NCI-H187 treated with DMSO at 0.1 percent for 48 hours (cell line): ENCODE measurements around the gene PITPNB.

Experiments used
- DNase-seq: peaks from one replicate; lab custom pipeline; 2025; lab: John Stamatoyannopoulos, UW

The PITPNB gene

DNA sequence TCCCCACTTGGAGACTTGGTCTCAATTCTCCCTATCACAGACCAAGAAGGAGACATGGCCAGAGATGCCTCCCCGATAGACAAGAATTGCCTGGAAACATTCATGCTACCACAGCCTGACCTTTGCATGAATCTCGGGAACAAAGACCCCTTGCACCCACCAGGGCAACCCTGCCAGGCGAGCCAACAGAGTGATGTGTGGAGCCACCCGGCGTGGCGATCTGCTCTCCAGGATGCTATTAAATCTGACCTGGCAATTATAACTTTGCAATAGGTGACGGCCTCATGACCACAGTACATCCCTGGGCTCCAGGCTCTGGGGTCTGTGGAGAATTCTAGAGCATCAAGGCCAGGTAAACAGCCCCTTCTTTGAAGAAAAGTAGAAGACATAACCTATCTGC, 86.5 kb downstream of the PITPNB start:
- no peak for DNase-seq

DNA sequence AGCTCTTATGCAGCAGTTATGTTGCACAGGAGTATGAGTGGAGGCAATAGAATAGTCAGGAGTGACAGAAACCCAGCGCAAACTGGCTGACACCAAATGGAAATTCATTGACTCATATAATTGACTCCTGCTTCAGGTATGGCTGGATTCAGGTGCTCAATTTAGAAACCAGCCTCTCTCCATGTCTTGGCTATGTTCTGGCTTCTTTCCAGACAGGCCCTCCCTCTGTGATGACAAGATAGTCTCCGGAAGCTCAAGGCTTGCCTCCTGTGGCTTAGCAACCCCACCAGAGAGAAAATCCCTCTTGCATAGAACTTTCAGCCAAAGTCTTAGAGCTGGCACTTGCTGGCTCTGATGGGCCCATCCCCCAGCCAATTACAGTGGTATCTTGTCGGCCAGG, 89.4 kb downstream of the PITPNB start:
- no peak for DNase-seq

DNA sequence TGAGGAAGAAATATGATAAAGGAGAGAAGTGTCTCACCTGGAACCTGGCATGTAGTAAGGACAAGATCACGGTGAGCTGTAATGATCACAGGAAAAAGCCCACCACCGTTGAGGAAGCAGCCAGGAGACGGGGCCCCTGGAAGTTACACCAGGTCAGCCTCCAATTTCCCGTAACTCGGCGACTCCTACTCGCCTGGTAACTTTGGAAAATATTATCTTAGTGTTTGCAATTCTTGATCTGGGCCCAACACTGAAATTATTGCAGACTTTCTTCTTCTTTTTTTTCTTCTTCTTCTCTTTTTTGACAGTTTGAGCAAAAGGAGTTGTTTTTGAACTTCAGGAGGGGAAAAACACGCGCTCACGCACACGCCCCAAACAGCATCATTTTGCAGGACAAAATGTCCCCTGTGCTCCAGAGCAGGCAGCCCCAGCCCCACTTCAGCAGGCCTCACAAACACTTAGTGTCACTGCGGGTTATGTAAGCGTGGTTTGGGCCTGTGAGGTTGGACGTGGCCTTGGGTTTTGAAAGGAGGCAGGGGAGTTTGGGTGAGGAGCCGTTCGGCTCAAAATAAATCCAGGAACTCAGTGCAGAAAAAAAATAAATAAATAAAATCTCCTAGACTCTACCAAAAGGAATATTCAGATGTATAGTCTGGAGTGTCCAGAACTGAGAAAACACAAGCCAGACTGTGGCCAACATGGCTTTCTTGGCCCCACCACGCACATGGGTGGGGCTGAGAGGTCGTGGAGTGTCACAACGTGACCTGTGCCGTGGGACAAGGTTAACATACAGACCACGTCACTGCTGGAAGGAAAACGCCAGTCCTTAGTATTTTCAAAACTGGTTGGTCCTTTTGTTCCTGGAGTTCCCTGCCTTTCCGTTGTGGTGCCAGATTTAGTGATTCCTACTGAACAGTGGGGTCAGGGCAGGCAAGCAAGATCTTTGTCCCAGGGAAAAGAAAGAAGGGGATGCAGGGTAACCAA, 91.2 kb downstream of the PITPNB start:
- DNase-seq, result no peak

DNA sequence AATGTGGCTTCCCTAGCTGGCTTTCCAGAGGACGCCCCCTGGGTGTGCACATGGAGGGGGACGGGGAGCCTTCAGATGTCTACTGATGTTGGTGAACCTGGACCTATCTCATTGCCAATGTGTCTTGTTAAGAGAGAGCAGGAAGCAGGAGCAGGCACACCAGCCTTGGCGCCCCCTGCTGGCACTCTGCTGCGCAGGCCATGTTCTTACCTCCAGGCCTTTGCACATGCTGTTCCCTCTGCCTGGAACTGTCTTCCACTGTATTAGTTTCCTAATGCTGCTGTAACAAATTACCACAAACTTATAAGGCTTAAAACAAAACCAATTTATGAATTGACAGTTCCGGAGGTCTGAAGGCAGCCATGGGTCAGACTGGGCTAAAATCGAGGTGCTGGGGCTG, 93.9 kb downstream of the PITPNB start:
- DNase-seq, result no peak

DNA sequence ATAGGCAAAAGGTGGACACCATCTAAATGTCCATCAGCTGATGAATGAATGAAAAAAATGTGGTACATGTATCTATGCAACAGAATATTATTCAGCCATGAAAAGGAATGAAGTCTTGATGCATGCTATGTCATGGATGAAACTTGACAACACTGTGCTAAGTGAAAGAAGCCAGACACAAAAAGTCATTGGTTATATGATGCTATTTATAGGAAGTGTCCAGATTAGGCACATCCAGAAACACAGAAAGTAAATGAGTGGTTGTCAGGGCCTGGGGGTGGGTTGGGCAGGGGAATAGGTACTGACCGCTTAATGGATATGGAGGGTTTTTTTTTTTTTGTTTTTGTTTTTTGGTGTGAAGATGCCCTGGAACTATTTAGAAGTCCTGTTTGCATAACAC, 95.8 kb downstream of the PITPNB start:
- no peak for DNase-seq

DNA sequence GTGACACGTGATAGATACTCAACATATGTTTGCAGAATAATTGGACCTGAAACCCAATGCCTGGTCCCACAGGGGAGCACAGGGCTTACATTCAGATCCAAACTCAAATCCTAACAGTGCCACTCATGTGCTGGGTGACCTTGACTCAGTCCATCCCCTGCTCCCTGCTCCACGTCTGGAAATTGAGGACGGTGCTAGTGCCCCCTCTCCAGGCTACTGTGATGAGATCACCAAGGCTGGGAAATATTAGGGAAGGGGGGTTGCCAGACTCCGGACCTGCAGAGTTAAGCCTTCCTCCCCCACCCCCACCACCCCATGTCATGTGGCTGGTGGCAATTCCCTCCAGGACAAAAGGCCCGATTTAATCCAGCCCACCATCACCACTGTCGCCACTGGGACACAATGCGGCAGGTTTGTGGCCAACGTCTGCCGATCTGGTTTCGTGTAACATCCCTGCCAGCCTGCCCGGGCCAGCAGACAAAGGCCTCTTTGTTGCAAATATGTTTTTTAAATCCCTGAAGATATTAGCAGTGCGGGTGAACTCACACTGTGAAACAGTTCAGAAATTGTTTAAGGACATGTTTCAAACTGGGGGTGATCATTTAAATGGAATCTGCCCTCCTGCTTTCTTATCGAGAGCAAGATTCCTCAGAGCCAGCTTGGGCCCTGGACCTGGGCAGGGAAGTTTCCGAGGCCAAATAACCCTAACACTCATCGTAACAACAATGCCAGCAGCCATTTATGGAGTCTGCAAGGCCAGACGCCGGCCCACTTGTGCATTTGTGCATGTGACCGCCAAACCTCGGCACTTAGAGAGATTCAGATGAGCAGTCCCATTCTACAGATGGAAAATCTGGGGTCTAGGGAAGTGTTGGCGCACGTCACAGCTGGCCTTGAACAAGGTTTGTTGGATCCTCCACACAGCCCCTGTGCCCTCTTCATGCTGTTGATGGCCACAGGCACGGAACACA, 97.9 kb downstream of the PITPNB start:
- DNase-seq, result no peak

DNA sequence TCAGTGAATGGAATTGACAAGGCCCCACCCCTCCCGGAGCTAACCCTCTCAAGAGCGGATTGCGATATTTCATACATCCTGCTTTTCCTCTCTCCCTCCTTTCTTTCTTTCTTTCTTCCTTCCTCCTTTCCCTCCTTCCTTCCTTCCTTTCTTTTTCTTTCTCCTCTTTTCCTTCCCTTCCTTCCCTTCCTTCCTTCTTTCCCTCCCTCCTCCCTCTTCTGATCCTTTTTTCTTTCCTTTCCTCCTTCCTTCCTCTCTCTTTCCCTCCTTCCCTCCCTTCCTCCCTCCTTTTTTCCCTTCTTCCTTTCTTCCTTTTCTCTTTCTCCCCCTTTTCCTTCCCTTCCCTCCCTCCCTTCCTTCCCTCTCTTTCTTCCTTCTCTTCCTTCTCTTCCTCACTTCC, 102.5 kb downstream of the PITPNB start:
- DNase-seq, result no peak

DNA sequence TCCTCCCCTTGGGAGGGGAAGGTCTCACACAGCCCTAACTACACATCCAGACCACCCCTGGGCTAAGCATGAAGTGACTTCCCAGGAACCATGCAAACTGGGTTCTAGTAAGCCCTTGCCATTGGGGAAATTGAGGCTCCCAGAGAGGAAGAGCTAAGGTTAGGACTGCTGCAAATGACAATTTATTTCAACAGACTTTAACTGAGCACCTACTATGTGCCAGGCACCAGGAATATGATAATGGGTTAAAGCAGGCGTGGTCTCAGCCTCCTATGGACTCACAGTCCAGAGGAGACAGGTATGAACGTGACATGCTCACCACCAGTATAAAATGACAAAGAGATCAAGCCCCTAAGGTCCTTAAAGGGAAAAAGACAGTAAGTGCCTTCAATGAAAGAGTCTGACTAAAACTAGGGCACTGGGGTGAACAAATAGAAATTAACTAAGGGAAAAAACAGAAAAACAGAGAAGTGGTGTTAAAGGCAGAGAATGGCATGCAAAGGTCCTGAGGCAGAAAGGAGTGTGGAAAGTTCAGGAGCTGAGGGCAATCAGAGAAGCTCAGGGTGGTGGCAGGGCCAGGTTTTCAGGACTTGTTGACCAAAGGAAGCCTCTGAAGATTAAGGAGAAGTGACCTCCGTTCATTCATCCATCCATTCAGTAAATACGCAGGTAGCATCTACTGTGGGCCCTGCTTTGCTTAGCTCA, 103.1 kb downstream of the PITPNB start:
- DNase-seq, result no peak

DNA sequence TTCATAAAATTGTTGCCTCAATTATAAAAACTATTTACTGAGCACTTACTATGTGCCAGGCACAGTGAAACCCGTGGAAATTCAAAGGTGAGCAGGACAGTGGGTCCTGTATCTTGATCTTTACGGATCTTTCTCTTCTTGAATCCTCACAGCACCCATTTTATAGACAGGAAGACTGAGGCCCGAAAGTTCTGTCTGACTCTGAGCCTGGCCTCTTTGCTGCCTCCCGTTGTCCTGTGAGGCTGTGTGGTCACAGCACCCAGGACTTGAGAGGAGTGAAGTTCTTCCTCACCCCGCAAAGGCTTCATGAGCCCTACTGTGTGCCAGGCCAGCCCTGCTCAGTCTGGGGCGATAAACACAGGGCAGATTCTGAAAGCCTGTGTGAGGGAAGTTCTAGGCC, 104.1 kb downstream of the PITPNB start:
- no peak for DNase-seq

DNA sequence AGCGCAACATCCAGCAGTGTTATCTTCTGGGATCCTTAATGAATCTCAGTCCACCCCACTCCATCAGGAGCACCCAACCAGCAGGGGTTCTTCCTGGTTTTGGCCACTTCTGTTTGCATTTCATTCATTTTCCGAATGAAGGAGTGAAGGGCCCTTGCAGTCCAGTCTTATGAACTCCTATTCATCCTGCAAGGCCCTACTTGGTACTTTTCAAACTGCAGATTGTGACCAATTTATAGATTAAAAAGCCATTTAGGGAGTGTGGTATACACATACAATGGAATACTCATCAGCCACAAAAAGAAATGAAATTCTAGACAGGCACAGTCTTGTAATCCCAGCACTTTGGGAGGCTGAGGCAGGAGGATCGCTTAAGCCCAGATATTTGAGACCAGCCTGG, 107.3 kb downstream of the PITPNB start:
- no peak for DNase-seq

DNA sequence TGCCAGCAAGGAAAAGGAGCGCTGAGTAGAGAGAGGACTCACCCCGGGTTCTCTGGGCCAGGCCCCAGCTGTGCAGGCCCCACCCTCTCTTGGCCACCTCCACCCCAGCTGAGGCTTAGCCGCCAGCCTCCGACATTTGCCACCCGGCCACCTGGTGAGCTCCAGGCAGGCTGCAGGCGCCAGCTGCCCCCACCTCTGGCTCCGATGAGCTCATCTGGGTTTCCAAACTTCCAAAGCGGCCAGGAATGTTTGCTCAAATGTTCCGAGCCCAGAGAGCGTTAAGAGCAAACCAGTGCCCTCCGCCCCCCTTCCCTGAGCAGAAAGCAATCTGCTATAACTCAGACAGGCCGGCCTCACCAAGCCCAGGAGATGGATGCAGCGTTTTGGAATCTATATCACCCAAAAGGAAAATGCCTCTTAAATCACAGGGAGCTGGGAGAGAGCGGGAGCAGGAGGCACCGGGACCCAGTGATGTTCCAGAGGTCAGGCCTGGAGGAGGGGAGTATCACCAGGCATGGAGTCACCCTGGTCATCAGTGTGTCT, 108.4 kb downstream of the PITPNB start:
- no peak for DNase-seq

DNA sequence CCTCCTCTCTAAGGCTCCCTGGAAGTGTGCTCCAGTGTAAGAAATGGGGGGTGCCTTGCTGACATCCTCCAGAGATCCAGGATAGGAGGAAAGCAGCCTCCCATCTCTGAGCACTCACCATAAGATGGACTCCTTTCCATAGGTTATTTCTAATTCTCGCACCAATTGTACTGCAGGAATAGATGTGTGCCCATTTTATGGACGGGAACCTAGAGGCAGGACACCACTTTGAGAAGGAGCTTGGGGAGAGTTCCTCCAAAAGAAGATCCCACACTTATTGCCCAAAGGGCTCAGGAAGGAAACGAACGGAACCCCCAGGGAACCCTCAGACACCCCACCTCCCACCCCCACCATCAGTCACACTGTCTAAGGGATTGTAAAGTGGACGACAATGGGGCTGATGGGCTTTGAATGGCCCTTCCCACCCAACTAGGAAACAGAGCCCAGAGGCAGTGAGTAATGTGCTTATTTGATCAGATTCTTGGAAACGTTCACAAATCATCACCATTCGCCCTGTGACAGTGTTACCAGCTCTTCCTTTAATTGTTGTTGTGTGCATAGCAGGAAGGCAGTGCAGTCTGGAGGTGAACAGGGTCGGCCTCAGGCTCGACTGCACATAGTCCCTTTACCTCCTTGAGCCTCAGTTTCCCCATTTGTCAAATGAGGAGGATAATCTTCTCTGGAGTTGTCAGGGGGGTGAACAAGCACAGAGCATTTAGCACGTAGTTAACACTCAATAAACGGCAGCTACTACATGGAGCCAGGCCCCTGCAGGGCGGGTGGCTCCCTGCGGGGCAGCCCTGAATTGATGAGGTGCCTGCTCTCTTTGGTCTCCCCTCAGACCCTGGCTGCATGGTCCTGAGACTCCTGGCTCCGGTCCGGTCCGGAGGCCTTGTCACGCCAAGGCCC, 109.1 kb downstream of the PITPNB start:
- no peak for DNase-seq

DNA sequence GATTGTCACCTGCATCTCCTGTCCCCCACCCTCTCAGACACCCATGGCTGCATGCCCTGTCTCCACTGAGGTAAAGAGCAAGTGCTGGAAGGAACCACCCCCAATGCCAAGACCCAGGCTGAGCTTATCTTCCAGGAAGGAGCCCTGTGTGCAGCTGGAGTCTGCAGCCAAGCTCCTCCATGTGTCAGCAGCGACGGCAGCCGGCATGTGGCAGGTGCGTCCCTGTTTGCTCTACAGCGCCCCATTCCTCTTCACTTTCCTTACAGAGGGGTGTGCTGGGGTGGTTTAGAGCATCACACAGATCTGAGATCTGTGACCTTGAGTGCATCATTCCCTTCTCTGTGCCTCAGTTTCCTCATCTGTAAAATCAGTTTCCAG, 109.8 kb downstream of the PITPNB start:
- no peak for DNase-seq

DNA sequence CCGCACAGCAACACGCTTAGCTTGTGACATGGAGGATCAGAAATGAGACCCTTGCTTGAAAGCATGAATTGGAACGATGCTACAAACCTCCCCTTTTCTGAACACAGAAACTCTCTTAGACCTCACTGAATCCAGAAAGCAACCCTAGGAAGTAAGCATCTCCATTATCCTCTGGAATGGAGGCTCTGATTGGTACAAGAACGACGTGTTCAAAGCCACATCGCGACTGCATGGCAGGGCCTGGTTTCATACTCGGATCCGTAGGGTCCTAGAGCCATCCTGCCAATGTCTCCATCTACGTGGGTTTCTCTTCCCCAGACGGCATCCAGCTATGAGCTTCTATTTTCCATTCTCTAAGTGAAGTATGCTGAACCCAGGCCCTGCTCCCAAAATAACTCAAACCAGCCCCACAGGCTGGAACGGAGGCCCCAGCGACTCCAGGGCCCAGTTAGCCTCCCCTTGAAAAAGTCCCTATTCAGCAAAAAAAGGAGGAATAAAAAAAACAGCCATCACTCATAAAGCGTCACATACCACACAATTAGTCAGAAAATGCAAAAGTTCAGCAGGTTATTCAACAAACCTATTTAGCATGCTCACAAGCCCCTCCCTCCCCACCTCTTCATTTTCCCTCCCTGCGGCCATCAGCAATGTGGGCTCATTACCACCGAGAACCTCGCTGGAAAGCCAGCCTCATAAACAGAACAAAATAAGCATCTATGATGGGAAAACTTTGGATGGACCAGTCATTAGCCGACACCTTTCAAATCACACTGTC, 110.4 kb downstream of the PITPNB start:
- no peak for DNase-seq

DNA sequence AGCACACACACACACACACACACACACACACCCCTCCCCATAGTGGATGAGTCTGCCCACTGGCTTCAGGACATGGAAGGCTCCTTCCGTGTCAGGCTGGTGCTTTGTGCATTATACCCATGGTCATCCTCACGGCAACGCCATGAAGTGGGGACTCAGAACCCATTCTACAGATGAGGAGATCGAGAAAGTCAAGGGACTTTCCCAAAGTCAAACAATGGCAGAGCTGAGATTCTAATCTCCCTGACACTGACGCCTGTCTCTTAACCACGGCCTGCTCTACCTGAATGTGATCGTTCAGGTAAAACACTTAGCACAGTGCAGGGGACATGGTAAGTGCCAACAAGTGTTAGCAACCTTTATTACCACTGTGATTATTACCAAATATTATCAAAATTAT, 113.2 kb downstream of the PITPNB start:
- no peak for DNase-seq

DNA sequence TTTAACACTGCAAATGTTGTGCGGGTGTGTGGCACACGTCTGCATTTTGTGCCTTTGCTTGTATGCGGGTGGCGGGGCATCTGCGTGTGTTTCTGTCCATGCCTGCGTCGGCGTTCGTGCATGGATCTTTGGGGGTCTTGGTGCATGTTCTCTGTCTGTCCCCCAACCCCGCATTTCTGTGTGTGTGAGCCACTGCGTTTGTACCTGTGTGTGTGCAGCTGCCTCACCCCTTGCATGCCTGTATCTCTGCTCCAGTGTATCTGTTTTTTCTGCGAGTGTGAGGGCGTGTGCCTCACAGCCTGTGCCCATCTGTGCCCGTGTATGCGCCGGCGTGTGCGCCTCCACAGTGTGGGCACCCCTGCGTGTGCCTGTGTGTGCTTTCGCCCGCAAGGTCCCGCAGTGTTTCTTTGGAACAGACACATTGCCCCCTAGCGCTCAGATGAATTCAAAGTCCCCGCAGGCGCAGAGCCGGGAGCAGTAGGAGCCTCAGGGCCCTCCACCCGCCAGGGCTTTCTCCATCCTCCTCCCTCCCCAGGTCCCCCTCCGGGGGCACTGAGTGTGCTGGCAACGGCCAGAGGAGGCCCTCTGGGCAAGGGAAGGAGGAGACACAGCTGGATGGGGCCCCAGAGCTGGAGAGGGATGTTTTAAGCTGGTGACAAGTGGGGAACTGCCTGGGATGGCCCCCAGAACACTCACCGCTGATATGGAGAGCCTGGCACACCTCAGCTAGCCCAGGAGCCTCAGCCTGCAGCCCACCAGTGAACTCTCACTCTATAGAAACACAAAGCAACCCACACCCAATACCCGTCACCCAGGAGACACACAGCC, 114.4 kb downstream of the PITPNB start:
- no peak for DNase-seq

DNA sequence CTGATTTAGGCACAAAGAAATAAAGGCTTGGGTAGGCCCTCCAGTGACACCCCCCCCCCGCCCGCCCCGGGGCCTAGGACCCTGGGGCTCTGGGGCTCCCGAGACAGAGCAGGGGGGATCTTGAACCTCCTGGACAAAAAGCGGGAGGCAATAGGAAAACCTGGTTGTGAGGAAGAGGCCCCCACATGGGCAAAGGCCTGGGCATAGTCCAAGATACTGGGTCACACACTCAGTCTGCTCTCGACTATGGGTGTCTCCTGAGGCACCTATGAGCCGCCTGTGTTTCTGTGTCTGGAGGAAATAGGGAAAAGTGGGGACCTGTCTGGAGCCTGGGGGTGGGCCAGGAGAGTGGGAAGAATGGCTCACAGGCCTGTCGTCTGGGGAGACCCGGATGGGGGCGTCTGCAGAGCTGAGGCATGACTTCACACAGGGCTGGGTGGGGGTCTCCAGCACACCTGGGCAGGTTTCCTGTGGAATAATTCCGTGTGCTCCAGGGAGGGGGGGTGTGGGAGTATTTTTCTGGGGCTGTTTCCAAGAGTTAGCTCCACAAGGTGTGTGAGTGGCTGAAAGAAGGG, 115.1 kb downstream of the PITPNB start:
- no peak for DNase-seq

DNA sequence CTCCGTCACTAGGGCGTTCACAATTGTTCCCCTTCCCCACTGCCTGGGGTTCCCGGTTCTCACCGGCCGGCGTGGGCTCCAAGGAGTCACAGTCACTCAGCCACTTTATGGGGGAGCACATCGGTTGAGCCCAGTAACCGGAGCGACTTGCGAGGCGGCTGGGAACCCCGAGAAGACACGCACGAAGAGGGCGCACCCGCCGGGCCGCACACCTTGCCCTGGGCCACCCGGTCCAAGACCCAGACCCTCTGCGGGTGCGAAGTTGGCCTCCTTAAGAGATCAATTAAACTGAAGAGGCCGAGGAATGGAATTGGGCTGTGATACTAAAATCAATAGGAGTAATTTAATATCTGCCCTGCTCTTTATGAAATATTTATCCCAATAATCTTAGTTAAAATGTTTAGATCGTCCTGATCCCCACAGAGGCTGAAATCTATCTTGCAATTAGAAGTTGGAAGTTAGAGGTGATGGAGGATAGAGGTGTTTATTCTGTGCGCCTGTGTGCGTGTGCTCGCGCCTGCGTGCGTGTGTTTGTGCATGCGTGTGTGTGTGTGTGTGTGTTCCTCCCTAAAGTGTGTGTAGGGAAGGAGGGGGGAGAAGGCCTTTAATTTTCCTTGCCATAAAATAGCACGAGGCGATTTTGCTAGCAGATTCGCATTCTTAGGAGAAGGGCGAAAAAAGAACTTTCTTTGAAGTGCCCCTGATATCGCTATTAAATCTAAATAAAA, 116.5 kb downstream of the PITPNB start:
- DNase-seq, result no peak
